GM19238 (cell line): ENCODE data around the gene SMYD3.

Source experiments
- DNase-seq: peaks from one replicate; pipeline ENCODE4 v3.0.0; 2011; ENCODE audit warnings: low spot score; ENCODE audit not compliant: insufficient read length

Gene SMYD3

GRCh38 chr1:246470585-246470984, 36.5 kb downstream of the SMYD3 start:
- DNase-seq = no peak

- no peak for DNase-seq
Measured at GRCh38 chr1:246462986-246463385, 44.1 kb downstream of the SMYD3 start.

GRCh38 chr1:246460406-246460805, 46.7 kb downstream of the SMYD3 start:
- DNase-seq = no peak

- DNase-seq = no peak
Measured at GRCh38 chr1:246459221-246459620, 47.9 kb downstream of the SMYD3 start.

GRCh38 chr1:246455476-246455875, 51.6 kb downstream of the SMYD3 start:
- no peak for DNase-seq

GRCh38 chr1:246454655-246455054, 52.4 kb downstream of the SMYD3 start:
- DNase-seq = no peak

- DNase-seq = no peak
Measured at GRCh38 chr1:246450611-246451251, 56.3 kb downstream of the SMYD3 start.

- DNase-seq = no peak
Measured at GRCh38 chr1:246448373-246448772, 58.7 kb downstream of the SMYD3 start.

GRCh38 chr1:246447501-246447900, 59.6 kb downstream of the SMYD3 start:
- no peak for DNase-seq

- DNase-seq = no peak
Measured at GRCh38 chr1:246445503-246445902, 61.6 kb downstream of the SMYD3 start.

GRCh38 chr1:246444617-246445016, 62.5 kb downstream of the SMYD3 start:
- no peak for DNase-seq

GRCh38 chr1:246437961-246438360, 69.1 kb downstream of the SMYD3 start:
- no peak for DNase-seq

- no peak for DNase-seq
Measured at GRCh38 chr1:246435421-246436041, 71.5 kb downstream of the SMYD3 start.

GRCh38 chr1:246434335-246434734, 72.7 kb downstream of the SMYD3 start:
- no peak for DNase-seq

- DNase-seq = no peak
Measured at GRCh38 chr1:246428542-246429308, 78.4 kb downstream of the SMYD3 start.

GRCh38 chr1:246427611-246428010, 79.5 kb downstream of the SMYD3 start:
- DNase-seq = no peak

GRCh38 chr1:246425895-246426294, 81.2 kb downstream of the SMYD3 start:
- DNase-seq = no peak

- DNase-seq = no peak
Measured at GRCh38 chr1:246425139-246425794, 81.8 kb downstream of the SMYD3 start.

- DNase-seq = no peak
Measured at GRCh38 chr1:246420300-246420699, 86.8 kb downstream of the SMYD3 start.

GRCh38 chr1:246418565-246419312, 88.3 kb downstream of the SMYD3 start:
- no peak for DNase-seq

GRCh38 chr1:246417813-246418564, 89.1 kb downstream of the SMYD3 start:
- no peak for DNase-seq
